ENCODE measurements around the gene KCNJ6. TPM values are rescaled to one million over a fixed set of nuclear protein-coding genes. Genes with fewer than 3 reads are reported as not detected.
"Not testable (repeated sequence)": the region's sequence is repeated elsewhere in the genome, so short reads cannot be mapped to it uniquely, and the experiment has no call there.

Gene KCNJ6
- total RNA-seq, 1 experiment from 2014 or later, result not detected

DNA sequence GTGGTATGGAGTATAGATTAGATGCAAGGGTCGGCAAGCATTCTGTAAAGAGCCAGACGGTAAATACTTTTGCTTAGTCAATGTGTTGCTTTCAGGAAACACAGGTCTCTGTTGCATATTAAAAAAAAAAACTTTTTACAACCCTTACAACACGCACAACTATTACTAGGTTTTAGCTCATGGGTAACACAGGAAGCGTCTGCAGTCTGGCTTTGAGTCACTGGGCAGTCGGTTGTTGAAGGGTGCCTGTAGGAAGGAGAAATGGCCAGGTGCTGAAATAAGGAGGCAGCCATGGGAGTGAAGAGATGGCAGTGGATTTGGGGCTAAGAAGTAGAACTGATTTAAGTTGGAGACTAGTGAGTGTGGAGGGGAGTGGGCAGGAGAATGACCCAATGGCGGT is 192.1 kb downstream of the KCNJ6 start (continued):
- TF ChIP-seq TCF7L2 (IDR thresholded peaks at IDR 0.05; ENCODE audit: borderline replicate concordance, extremely low read depth, insufficient read depth, insufficient read length) (no peak), FOSL1 (IDR thresholded peaks at IDR 0.05; ENCODE audit: low read depth) (no peak), CBX3 (IDR thresholded peaks at IDR 0.05; ENCODE audit: low read depth) (no peak), POLR2A (IDR thresholded peaks at IDR 0.05; ENCODE audit: borderline replicate concordance, extremely low read depth, insufficient read depth, insufficient read length) (no peak), RAD21 (IDR thresholded peaks at IDR 0.05; ENCODE audit: low read depth) (no peak), ELF1 (IDR thresholded peaks at IDR 0.05; ENCODE audit: borderline replicate concordance, low read depth) (no peak), YY1 (IDR thresholded peaks at IDR 0.05; ENCODE audit: extremely low read depth, insufficient replicate concordance, low read depth, low read length) (no peak), EGR1 (IDR thresholded peaks at IDR 0.05; ENCODE audit: low read depth) (no peak)
- TF ChIP-seq, protein P1, sequence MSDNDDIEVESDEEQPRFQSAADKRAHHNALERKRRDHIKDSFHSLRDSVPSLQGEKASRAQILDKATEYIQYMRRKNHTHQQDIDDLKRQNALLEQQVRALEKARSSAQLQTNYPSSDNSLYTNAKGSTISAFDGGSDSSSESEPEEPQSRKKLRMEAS (IDR thresholded peaks at IDR 0.05), result no peak

- H3K9ac ChIP-seq (ENCODE audit: low read length), result no peak overlapping the region
- H4K20me1 ChIP-seq (ENCODE audit: insufficient read depth), result no peaks in the 10 kb centered on the region
- DNase-seq (ENCODE audit: low read depth, low spot score) (no peak), ATAC-seq (no peak)
- RAD21 ChIA-PET (ENCODE audit: low non-redundant PET in 1 of 2, low total read pairs in 2 of 2, uncharacterized antibody in 2 of 2, unreplicated experiment in 2 of 2), result no interaction called here
- CTCF ChIA-PET, result no interaction called here
- no peaks in the 10 kb centered on the region for H3K4me1 ChIP-seq (ENCODE audit: control insufficient read depth in 1 of 2, insufficient read depth in 2 of 2, low read length in 2 of 2)
- POLR2A ChIA-PET, result no interaction called here
- intact Hi-C loops (cut with micrococcal nuclease), result no loop called here
- no peaks in the 10 kb centered on the region for H3K36me3 ChIP-seq (ENCODE audit: control insufficient read depth in 1 of 2, insufficient read depth in 2 of 2, low read length in 2 of 2)
- H3K79me2 ChIP-seq (ENCODE audit: insufficient read depth, low read length), result no peaks in the 10 kb centered on the region
- H3K27ac ChIP-seq (ENCODE audit: low read depth, low read length), result no peak overlapping the region
- H3K27me3 ChIP-seq (ENCODE audit: insufficient read depth, low read length), result no peaks in the 10 kb centered on the region
- H3K4me2 ChIP-seq (ENCODE audit: low read length), result no peak overlapping the region
- BruUV-seq (replicated peaks), result no TSS peak
- H3K9me2 ChIP-seq (ENCODE audit: insufficient read depth), result no peaks in the 10 kb centered on the region
- H3K4me3 ChIP-seq (replicated peaks in 1 of 2; ENCODE audit: low read depth in 1 of 2, low read length in 2 of 2), result no peak overlapping the region
- no peak overlapping the region for H2AFZ ChIP-seq (ENCODE audit: low read depth, low read length, poor library complexity, severe bottlenecking)
- TF ChIP-seq ELF1 (IDR thresholded peaks at IDR 0.05; ENCODE audit: borderline replicate concordance, low read depth), result no peak
- no peak for TF ChIP-seq ATF3 (IDR thresholded peaks at IDR 0.05)
- TF ChIP-seq FOSL1 (IDR thresholded peaks at IDR 0.05; ENCODE audit: low read depth), result no peak
- TF ChIP-seq CTCF (IDR thresholded peaks at IDR 0.05 in 2 of 3, conservative IDR thresholded peaks at IDR 0.05 in 1 of 3; ENCODE audit: borderline replicate concordance in 1 of 3, insufficient read depth in 1 of 3, low read depth in 2 of 3, low read length in 2 of 3), result no peak
- no peak for TF ChIP-seq CEBPB (IDR thresholded peaks at IDR 0.05; ENCODE audit: low read depth)
- no peak for TF ChIP-seq EZH2 (IDR thresholded peaks at IDR 0.05)
- TF ChIP-seq SRF (IDR thresholded peaks at IDR 0.05; ENCODE audit: low read depth), result no peak
- H3K9me3 ChIP-seq (ENCODE audit: control insufficient read depth in 1 of 2, insufficient read depth in 1 of 2, low read depth in 1 of 2, low read length in 2 of 2), result no peaks in the 10 kb centered on the region
Measured at GRCh38 chr21:37717534-37717933, 198.7 kb downstream of the KCNJ6 start.

DNA sequence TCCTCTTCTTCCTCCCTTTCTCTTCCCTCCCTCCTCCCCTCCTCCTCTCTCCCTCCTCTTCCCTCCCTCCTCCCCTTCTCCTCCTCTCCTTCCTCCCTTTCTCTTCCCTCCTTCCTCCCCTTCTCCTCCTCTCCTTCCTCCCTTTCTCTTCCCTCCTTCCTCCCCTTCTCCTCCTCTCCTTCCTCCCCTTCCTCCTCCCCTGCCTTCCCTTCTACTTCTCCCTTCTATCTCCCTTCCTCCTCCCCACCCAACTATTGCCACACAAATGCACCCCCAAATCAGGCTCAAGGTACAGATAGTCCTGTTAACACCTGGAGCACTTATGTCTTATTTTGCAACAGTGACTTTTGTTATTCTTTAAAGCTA is 203.7 kb downstream of the KCNJ6 start:
- H3K27ac ChIP-seq (ENCODE audit: low read depth, low read length); H3K9me3 ChIP-seq (ENCODE audit: control insufficient read depth in 1 of 2, insufficient read depth in 1 of 2, low read depth in 1 of 2, low read length in 2 of 2); H3K27me3 ChIP-seq (ENCODE audit: insufficient read depth, low read length); H3K9me2 ChIP-seq (ENCODE audit: insufficient read depth); POLR2A ChIA-PET; H3K4me3 ChIP-seq (replicated peaks in 1 of 2; ENCODE audit: low read depth in 1 of 2, low read length in 2 of 2); DNase-seq (ENCODE audit: low read depth, low spot score); BruUV-seq (replicated peaks); RAD21 ChIA-PET (ENCODE audit: low non-redundant PET in 1 of 2, low total read pairs in 2 of 2, uncharacterized antibody in 2 of 2, unreplicated experiment in 2 of 2); H3K4me1 ChIP-seq (ENCODE audit: control insufficient read depth in 1 of 2, insufficient read depth in 2 of 2, low read length in 2 of 2); H2AFZ ChIP-seq (ENCODE audit: low read depth, low read length, poor library complexity, severe bottlenecking); H3K79me2 ChIP-seq (ENCODE audit: insufficient read depth, low read length); ATAC-seq; H4K20me1 ChIP-seq (ENCODE audit: insufficient read depth); H3K4me2 ChIP-seq (ENCODE audit: low read length); H3K9ac ChIP-seq (ENCODE audit: low read length); H3K36me3 ChIP-seq (ENCODE audit: control insufficient read depth in 1 of 2, insufficient read depth in 2 of 2, low read length in 2 of 2): not testable (repeated sequence)
- intact Hi-C loops (cut with micrococcal nuclease), result loop anchor here (5.0 kb wide), 1 partner anchor 645 kb away; no protein-coding TSS in a partner anchor
- CTCF ChIA-PET, result interaction anchor here (0.7 to 2.8 kb wide), 12 partner anchors 8 to 796 kb away, joined by 3 to 23 read pairs (median 4); no protein-coding TSS in a partner anchor

Data from HCT116 (cell line).